DOHH2 (cell line): Measurements from ENCODE around the gene GUCY1A2.

Experiments used
- EZH2phosphoT487 ChIP-seq: fragments of 200-600 bp; sonication (generic); IDR thresholded peaks from 2 replicates; pipeline ENCODE4 v1.6.1; 2017; ENCODE audit warnings: borderline replicate concordance, mild to moderate bottlenecking, antibody characterized with exemption, low read length, moderate library complexity, mixed read lengths
- TF ChIP-seq, protein P1 (sequence below): fragments of 200-600 bp; sonication (generic); IDR thresholded peaks from one replicate; pipeline ENCODE4 v1.5.1; 2014; ENCODE audit warnings: antibody characterized with exemption, mild to moderate bottlenecking, low read depth, low read length; ENCODE audit not compliant: poor library complexity, severe bottlenecking

DNA sequence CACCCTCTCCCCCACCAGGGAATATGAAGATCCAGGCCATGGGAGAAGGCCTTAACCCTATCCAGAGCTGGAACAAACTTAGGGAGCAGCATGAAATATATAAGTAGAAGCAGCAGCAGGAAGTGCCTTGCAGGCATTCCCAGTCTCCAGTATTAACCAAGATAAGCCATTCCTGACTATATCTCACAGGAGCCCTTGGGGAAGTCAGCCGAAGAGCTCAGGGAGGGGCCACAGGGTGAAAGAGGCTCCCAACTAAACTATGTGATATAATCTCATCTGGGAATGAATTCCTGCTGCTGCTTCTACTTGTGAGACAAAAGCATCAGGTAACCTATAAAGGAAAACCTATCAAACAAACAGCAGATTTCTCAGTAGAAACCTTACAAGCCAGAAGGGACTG, 36.1 kb upstream of the GUCY1A2 start:
- TF ChIP-seq, protein P1, sequence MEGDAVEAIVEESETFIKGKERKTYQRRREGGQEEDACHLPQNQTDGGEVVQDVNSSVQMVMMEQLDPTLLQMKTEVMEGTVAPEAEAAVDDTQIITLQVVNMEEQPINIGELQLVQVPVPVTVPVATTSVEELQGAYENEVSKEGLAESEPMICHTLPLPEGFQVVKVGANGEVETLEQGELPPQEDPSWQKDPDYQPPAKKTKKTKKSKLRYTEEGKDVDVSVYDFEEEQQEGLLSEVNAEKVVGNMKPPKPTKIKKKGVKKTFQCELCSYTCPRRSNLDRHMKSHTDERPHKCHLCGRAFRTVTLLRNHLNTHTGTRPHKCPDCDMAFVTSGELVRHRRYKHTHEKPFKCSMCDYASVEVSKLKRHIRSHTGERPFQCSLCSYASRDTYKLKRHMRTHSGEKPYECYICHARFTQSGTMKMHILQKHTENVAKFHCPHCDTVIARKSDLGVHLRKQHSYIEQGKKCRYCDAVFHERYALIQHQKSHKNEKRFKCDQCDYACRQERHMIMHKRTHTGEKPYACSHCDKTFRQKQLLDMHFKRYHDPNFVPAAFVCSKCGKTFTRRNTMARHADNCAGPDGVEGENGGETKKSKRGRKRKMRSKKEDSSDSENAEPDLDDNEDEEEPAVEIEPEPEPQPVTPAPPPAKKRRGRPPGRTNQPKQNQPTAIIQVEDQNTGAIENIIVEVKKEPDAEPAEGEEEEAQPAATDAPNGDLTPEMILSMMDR: no peak
- no peak for TF ChIP-seq EZH2phosphoT487
